Epithelial cell of esophagus (primary cell): ENCODE data around the gene ZNF195.
A peak's percentile ranks its signal among the peaks of the same experiment; 100 is the strongest.
"Not testable (repeated sequence)": the region's sequence is repeated elsewhere in the genome, so short reads cannot be mapped to it uniquely, and the experiment has no call there.

ENCODE experiments used
- DNase-seq: peaks from one replicate; pipeline ENCODE4 v3.0.0; 2010; ENCODE audit warnings: low read depth
- H3K4me3 ChIP-seq: 2 replicates; pipeline ENCODE4 v1.5.1; 2011; ENCODE audit warnings: mild to moderate bottlenecking, low read length, control low read depth
- CTCF ChIP-seq: IDR thresholded peaks from 2 replicates; pipeline ENCODE4 v1.5.1; 2011; ENCODE audit warnings: low read depth, mild to moderate bottlenecking, low read length, control low read depth, inconsistent platforms; ENCODE audit not compliant: insufficient read depth; ENCODE audit errors: missing control alignments

ZNF195 gene

GRCh38 chr11:3412837-3413236, 33.9 kb upstream of the ZNF195 start:
- TF ChIP-seq CTCF, result no peak
- DNase-seq, result no peak
- no peak overlapping the region for H3K4me3 ChIP-seq

DNA sequence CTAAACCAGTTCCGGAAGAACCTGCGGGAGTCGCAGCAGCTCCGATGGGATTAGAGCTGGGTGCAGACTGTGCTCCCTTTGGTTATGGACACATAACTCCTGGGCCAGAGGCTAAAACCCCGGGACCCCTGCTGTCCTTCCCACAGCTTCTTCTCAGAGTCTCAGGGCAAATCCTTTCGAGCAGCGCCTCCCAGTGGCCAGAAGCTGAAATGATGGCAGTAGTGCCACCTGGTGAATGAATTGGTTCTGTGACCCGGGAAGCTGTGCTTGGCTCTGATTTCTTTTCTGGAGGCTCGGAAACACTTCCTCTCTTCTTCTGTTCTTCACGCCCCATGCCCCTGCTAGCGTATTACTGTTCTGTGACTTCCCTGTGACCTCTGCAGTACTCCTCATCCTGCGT, 29.8 kb upstream of the ZNF195 start:
- peak; percentile 64 for TF ChIP-seq CTCF
- peak; percentile 67 for DNase-seq
- not testable (repeated sequence) for H3K4me3 ChIP-seq

DNA sequence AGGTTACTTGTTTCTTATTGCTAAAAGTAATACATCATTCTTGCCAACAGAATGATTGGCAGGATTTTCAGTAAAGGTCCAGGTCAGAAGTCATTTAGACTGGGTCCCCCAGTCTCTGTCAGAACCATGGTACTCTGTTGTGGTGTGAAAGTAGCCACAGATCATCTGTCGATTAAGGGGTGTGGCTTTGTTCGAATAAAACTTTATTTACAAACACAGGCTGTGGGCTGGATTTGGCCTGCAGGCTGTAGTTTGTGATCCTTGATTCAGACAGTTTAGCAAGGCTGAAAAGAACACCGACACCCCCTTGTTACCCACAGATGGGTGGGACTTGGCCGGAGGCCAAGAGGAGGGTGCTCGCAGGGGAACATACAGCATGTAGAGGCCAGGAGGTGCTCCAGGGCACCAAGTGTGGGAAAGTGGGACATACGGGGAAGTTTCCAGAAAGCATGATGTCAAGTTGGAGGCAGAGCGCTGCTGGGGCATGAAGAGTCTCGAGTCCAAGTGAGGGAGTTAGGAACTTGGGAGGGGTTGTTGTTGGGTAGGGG, 29.2 kb upstream of the ZNF195 start:
- not testable (repeated sequence) for DNase-seq, H3K4me3 ChIP-seq

GRCh38 chr11:3406937-3407336, 28.0 kb upstream of the ZNF195 start:
- DNase-seq, H3K4me3 ChIP-seq: not testable (repeated sequence)

DNA sequence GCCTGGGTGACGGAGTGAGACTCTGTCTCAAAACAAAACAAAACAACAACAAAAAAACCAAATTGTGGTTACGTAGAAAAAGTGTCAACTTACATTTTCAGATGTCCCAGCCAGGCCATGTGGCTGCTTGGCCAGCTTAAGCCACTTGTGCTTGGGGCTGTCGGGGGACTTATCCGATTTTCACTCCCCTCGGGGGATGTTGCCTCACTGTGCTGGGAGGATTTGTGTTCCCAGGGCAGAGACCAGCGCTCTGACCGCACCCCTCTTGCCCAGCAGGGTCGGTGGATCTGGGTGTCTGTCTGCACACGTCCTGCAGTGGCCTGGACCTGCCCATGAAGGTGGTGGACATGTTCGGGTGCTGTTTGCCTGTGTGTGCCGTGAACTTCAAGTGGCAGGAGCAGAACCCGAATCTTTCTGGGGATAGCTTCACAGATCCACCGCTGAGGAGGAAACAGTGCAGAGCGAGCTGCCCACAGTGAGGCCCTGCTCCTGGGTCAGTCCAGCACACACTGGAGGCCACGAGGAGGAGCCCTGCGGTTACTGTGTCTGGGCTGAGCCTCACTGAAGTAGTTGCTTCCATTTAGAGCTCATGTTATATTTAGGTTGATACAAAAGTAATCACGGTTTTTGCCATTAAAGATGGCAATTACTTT, 27.4 kb upstream of the ZNF195 start:
- DNase-seq, result peak; percentile 27

GRCh38 chr11:3404076-3404925, 25.4 kb upstream of the ZNF195 start:
- H3K4me3 ChIP-seq, DNase-seq: not testable (repeated sequence)

More for the DNA sequence above, 27.4 kb upstream of the ZNF195 start:
- H3K4me3 ChIP-seq, result not testable (repeated sequence)

DNA sequence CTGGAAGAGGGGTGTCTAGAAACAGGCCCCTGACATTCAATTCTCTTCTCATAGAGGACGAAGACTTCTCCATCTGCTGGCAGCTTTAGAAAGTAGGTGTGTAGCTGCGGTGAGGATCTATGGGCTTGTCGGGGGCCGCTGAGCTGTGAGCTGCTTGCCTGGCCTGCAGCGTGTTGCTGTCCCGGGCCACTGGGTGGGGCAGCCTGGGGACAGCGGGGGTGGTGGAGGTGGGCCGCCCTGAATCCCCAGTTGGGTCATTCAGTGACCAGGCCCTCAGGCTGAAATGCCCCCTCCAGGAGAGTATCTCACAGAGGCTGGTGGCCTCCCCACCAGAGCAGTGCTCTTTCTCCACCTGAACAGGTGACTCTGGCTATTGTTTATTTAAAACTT, 23.9 kb upstream of the ZNF195 start:
- not testable (repeated sequence) for DNase-seq, H3K4me3 ChIP-seq

DNA sequence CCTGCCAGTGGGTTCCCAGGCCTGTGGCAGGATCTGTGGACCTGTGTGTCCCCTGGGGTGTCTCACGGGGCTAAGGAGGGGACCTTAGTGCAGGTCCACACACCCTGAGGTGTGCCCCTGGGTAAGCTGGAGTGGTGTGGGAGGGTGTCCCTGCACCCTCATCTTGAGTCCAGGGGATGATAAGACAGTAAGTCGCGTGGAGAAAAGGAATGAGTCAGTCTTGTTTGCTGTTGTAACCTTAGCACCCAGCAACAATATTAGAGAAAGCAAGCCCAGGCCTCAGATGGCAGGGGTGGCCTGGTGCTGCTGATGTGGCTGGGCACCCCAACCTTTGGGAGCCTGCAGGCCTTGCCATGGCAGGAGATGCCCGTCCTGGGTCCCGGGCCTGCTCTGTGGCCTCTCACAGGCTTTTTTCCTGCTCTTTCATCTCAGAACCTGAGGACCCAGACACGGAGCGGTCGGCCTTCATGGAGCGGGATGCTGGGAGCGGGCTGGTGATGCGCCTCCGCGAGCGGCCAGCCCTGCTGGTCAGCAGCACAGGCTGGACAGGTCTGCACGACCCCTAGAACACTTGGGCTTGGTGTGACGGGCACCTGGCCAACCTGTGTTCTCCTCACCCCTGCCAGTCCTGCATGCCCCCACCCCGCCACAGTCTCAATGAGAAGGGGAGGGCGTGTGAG, 23.4 kb upstream of the ZNF195 start:
- DNase-seq, H3K4me3 ChIP-seq: not testable (repeated sequence)

GRCh38 chr11:3401052-3401451, 22.1 kb upstream of the ZNF195 start:
- not testable (repeated sequence) for DNase-seq, H3K4me3 ChIP-seq

GRCh38 chr11:3398509-3398908, 19.6 kb upstream of the ZNF195 start:
- not testable (repeated sequence) for DNase-seq, H3K4me3 ChIP-seq

DNA sequence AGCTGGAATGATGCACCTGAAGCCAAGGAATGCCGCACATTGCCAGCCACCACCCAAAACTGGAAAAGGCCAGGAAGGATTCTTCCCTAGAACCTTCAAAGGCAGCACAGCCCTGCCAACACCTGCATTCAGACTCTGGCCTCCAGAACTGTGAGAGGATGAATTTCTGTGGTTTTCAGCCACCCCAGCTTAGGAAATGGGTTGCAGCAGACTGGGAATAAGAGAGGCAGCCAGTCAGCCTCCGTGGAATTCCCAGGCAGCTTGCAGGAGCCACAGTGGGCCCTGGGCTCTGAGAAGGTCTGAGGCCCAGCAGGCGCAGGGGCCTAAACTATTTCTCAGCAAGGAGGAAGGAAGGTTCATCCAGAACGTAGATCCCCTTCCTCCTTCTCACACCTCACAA, 19.2 kb upstream of the ZNF195 start:
- DNase-seq, H3K4me3 ChIP-seq: not testable (repeated sequence)

DNA sequence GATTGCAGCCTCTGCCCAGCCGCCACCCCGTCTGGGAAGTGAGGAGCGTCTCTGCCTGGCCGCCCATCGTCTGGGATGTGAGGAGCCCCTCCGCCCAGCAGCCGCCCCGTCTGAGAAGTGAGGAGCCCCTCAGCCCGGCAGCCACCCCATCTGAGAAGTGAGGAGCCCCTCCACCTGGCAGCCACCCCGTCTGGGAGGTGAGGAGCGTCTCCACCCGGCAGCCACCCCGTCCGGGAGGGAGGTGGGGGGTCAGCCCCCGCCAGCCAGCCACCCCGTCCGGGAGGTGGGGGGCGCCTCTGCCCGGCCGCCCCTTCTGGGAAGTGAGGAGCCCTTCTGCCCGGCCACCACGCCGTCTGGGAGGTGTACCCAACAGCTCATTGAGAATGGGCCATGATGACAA, 18.3 kb upstream of the ZNF195 start:
- DNase-seq, H3K4me3 ChIP-seq: not testable (repeated sequence)

DNA sequence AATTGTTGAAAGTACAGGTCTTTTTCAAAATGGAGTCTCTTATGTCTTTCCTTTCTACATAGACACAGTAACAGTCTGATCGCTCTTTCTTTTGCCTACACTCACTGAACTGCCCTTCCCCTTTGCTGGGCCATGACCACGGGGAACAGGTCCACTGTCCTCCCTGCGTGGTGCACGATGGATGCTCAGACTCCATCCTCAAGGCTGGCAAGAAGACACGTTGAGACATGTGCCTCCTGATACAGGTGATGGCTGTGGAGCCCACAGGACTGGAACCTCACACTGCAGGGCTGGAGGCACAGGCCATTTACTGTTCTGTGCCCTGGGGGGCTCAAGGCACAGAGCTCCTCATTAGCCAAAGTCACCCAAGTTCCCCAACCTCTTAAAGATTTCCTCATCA, 16.5 kb upstream of the ZNF195 start:
- DNase-seq, H3K4me3 ChIP-seq: not testable (repeated sequence)

DNA sequence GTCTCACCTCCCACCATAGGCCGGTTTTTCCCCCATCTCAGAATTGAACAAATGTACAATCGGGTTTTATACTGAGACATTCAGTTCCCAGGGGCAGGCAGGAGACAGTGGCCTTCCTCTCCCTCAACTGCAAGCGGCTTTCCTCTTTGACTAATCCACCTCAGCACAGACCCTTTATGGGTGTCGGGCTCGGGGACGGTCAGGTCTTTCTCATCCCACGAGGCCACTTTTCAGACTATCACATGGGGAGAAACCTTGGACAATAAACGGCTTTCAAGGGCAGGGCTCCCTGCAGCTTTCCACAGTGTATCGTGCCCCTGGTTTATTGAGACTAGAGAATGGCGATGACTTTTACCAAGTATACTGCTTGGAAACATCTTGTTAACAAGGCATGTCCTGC, 16.0 kb upstream of the ZNF195 start:
- H3K4me3 ChIP-seq, DNase-seq: not testable (repeated sequence)

DNA sequence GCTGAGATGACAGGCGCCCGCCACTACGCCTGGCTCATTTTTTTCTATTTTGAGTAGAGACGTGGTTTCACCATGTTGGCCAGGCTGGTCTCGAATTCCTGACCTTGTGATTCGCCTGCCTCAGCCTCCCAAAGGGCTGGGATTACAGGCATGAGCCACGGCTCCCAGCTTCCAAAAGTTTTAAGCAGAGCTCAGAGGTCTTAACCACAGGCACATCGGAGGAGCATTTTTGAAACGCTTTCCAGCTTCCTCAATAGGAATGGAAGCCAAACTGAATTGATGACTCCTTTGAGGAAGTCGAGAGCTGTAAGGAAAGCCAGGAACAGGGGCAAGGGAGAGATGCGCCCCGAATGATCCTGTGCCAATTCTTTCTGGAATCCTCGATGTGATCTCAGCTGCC, 14.5 kb upstream of the ZNF195 start:
- DNase-seq, H3K4me3 ChIP-seq: not testable (repeated sequence)
